Stimulated activated CD4-positive, alpha-beta T cell treated with anti-CD3 and anti-CD28 coated beads, Interleukin-12 subunit alpha, Interleukin-12 subunit beta, amount 100 ng/mL, for 4 hours (primary cell): ENCODE measurements around the gene TOP2B.

Experiments
- DNase-seq: peaks from one replicate; pipeline ENCODE4 v3.0.0-alpha.2; 2020

TOP2B gene

GRCh38 chr3:25618028-25618427 is 46.7 kb downstream of the TOP2B start:
- no peak for DNase-seq

DNA sequence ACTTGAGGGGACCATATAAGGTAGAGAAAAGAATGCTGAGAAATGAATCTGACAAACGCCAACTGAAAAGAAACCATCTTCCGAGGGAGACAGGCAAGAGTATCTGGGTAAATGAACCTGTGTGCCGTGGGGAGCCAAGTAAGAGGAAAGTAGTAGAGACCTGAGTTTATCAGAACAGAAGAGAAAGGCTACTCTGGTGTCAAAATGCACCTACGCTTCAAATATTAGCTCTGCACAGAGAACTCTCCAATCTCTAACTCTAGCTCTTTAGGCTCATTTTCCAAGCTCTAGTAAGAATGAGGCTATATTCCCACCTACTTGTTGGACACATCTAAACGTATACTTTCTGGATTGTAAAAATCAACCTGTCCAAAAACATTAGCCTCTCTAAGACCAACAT is 53.5 kb downstream of the TOP2B start:
- DNase-seq: no peak

- no peak for DNase-seq
Measured at GRCh38 chr3:25610779-25611178, 53.9 kb downstream of the TOP2B start.

DNA sequence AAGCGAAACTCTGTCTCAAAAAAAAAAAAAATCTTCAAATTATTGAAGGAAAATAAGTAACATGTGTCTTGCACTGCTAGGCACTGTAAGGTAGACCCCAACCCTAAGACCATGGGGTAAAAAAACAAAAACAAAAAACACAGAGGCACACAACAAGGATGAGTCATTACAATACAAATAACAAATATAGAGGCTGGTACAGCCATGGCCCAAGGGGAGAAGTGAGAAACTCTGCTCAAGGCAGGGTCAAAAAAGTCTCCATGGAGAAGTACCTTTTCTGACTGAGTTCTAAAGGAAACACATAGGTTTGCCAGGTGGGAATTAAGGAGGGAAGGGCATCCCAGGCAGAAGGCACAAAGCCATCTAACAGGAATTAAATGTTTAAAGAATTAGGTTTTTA is 54.5 kb downstream of the TOP2B start:
- no peak for DNase-seq

- no peak for DNase-seq
Measured at GRCh38 chr3:25604107-25604805, 60.5 kb downstream of the TOP2B start.

GRCh38 chr3:25603703-25604102 is 61.0 kb downstream of the TOP2B start:
- DNase-seq: no peak

DNA sequence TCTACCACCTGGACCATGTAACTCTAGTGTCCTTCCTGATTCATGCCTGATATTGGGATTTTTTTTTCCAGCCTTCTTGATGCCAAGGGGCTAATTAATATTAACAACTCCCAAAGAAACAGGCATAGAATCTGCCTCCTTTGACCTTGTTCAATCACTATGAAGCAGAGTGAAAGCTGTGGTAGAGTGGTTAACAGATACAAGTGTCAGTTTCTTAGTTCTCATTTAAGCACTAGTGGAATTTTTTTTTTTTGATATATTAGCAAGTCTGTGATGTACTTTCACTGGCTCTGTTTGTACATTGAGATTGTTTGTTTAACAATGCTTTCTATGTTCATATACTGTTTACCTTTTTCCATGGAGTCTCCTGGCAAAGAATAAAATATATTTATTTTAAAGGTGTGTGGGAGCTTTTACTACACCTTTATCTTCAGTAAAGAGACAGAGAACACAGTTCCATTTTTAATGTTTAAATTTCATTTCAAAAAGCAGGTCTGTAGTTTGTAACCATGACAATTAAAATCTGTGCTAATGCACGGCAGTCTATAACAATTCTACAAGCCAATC is 67.1 kb downstream of the TOP2B start:
- DNase-seq: no peak

GRCh38 chr3:25594007-25594502 is 70.7 kb downstream of the TOP2B start:
- no peak for DNase-seq

DNA sequence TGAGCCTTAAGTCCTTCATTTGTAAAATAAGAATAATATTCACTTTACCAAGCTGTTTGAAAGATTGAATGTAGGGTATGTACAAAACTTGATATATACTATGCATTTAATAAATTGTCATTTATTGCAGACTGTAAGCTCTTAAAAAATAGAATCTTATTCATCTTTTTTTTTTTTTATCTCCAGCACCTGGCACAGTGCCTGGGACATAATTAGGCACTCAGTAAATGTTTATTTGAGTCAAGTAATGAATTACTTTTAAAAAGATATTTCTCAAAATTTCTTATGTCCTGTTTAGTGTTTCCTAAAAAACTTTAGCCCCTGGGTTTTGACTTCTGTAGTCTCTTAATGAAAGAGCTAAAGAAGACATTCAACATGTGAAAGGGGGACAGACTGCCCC is 71.7 kb downstream of the TOP2B start:
- DNase-seq: no peak

DNA sequence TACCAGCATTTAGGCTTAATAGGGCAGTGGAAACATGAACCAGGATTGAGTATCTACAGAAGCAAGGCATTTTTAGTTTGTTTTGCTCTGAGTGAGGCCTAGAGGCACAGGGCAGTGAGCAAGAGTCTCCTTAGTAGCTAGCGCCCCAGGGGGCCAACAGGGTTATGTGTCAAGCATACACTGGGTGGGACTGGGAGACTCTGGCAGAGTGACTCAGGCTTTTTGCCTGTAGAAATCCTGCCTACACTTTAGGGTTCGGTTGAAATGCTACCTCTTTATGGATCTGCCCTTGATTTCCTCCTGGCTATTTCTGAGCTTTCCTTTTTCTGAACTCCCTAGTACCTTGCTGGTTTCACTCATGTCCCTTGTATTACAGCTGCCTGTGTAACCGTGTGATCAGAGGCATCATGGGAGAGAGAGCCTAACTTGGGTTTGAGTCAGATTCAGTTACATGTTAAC is 72.2 kb downstream of the TOP2B start:
- DNase-seq: no peak

- no peak for DNase-seq
Measured at GRCh38 chr3:25589783-25590258, 74.9 kb downstream of the TOP2B start.

GRCh38 chr3:25589104-25589782 is 75.5 kb downstream of the TOP2B start:
- no peak for DNase-seq

GRCh38 chr3:25588441-25589103 is 76.1 kb downstream of the TOP2B start:
- no peak for DNase-seq

GRCh38 chr3:25587975-25588374 is 76.7 kb downstream of the TOP2B start:
- no peak for DNase-seq

DNA sequence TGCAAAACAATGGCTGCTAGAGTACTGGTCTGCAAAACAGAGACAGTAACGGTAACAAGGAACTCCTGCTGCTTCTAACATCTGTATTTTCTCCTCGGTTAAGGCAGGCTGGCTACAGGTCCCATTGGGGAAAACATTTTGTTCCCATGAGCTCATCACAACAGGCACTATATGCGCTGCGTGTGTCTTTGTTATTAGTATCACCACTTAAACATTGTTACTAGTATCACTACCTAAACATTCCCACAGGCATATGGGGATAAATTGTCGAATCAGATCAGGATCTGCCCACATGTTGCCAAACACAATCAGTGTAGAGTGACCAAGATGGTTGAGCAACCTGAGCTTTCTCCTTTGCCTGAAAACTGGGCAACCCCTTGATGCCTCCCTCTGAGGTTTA is 77.2 kb downstream of the TOP2B start:
- no peak for DNase-seq

DNA sequence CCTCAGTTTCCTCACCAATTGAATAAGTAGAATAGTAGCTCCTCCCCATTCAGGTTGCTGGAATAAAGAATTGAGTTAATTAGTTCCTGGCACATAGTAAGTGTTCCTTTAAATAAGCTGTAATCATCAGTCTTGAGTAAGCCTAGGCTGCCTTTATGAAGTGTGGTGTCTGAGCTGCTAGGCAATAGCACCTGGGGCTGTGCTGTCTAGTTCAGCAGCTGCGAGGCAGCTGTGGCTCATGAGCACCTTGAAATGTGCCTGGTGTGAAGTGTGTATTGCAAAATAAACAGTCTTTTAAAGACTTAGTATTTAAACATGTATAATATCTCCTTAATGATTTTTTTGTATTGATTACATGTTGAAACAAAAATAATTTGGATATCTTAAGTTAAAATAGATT is 77.6 kb downstream of the TOP2B start:
- no peak for DNase-seq

DNA sequence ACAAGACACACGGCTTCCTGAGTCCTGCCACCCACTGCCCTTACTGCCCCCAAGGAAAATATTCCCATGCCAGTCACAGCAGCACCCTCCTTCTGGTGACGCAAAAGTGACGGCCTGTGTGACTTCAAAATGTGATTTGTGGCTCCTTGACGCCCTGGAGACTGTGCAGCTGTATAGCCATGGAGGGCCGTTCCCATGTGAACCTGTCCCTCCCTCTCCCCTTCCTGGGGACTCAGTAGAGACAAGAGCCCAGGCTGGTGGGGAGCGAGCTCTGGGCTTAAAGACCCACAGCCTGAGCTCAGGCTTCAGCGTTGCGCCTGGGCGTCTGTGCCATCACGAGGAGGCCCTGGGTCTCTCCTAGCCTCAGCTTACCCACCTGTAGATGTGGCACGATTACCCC is 78.2 kb downstream of the TOP2B start:
- no peak for DNase-seq

- DNase-seq: no peak
Measured at GRCh38 chr3:25586167-25586505, 78.6 kb downstream of the TOP2B start.

GRCh38 chr3:25585361-25586166 is 79.1 kb downstream of the TOP2B start:
- no peak for DNase-seq

DNA sequence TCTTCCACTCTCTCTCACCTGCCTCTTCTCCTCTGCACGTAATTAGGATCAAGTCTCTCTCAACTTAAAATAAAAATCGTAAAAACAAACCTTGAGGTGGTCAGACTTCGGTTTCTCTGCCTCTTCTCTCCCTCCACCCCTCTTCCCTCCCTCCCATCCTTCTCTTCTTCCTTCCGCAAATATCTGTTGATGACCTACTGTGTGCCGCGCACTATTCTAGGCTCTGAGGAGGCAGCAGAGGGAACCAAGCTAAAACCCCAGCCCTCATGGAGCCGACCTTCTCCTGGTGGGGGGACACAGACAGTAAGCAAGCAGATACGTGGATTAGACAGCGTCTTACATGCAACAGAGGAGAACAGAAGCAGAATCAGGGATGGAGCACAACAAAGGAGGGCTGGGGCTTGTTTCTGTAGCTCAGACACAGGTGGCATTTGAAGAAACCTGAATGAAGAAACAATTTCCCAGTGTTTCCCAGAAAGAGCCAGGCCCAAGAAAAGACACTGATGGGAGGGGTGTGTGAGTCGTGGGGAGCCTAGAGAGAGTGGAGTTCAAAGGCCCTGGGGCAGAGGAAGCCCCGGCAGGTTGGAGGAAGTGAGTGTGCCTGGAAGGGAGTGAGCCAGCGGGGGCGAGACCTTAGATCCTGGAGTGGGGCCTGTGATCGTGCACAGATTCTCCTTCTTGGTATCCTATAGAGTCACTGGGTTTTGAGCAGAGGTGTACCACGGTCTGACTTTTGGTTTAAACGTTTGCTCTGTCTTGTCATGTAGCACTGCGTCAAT is 80.5 kb downstream of the TOP2B start:
- no peak for DNase-seq

- DNase-seq: no peak
Measured at GRCh38 chr3:25583343-25583742, 81.4 kb downstream of the TOP2B start.

GRCh38 chr3:25582242-25582641 is 82.5 kb downstream of the TOP2B start:
- no peak for DNase-seq
